Thyroid gland (tissue), 4 donors: ENCODE data around the gene COL18A1. TPM values are rescaled to one million over a fixed set of nuclear protein-coding genes. Genes with fewer than 3 reads are reported as not detected.

Experiments used
- DNase-seq, 2 donors: peaks; one replicate each; pipeline ENCODE4 v3.0.0-alpha.2; 2019
- H3K27ac ChIP-seq, 3 donors: fragments of 200-600 bp; sonication (generic); 1 replicate in 2 of 3; 2 replicates in 1 of 3; pipeline ENCODE4 v1.5.1; 2016 to 2019; ENCODE audit warnings: mild to moderate bottlenecking in 1 of 3, moderate library complexity in 1 of 3
- H3K27me3 ChIP-seq: fragments of 200-600 bp; sonication (generic); one replicate; pipeline ENCODE4 v1.5.1; 2019
- H3K36me3 ChIP-seq, 2 donors: fragments of 200-600 bp; sonication (generic); one replicate each; pipeline ENCODE4 v1.5.1; 2016 to 2019
- H3K4me1 ChIP-seq, 2 donors: fragments of 200-600 bp; sonication (generic); one replicate each; pipeline ENCODE4 v1.5.1; 2017 to 2019
- H3K4me3 ChIP-seq, 3 donors: fragments of 200-600 bp; sonication (generic); replicated peaks in 1 of 3; 1 replicate in 2 of 3; 2 replicates in 1 of 3; pipeline ENCODE4 v1.5.1; 2016; ENCODE audit warnings: mild to moderate bottlenecking in 1 of 3
- H3K9me3 ChIP-seq: fragments of 200-600 bp; sonication (generic); one replicate; pipeline ENCODE4 v1.5.1; 2017
- CTCF ChIP-seq, 6 experiments: fragments of 200-600 bp in 3 of 6; fragments of 450-650 bp in 3 of 6; sonication (generic) in 3 of 6; IDR thresholded peaks; one replicate each; pipeline ENCODE4 v1.5.1; 2016 to 2019; ENCODE audit warnings: antibody characterized with exemption in 6 of 6, mild to moderate bottlenecking in 2 of 6, inconsistent platforms in 1 of 6, moderate library complexity in 1 of 6
- POLR2A ChIP-seq, 2 donors: fragments of 450-650 bp; IDR thresholded peaks; one replicate each; pipeline ENCODE4 v1.6.1; 2017; ENCODE audit warnings: antibody characterized with exemption in 2 of 2, mild to moderate bottlenecking in 2 of 2, moderate library complexity in 1 of 2
- WGBS, 2 donors: methylation state at CpG; one replicate each; pipeline ENCODE4 v1.1.5; 2017; 5-methylcytosine and 5-hydroxymethylcytosine counted together
- intact Hi-C: fragments of 100-400 bp; cut with DNase I; formaldehyde crosslinking; loops from one replicate; pipeline ENCODE4 v1.15.1; 2023
- total RNA-seq, 4 donors: library from RNA; depleted of rRNA; stranded (reverse); fragments of >200 nt; gene quantifications; one replicate each; pipeline ENCODE4 v1.2.3, GENCODE V29; 2016

Gene COL18A1
- total RNA-seq, 4 donors from 2014 or later, result 105 to 264 (median 238) TPM

DNA sequence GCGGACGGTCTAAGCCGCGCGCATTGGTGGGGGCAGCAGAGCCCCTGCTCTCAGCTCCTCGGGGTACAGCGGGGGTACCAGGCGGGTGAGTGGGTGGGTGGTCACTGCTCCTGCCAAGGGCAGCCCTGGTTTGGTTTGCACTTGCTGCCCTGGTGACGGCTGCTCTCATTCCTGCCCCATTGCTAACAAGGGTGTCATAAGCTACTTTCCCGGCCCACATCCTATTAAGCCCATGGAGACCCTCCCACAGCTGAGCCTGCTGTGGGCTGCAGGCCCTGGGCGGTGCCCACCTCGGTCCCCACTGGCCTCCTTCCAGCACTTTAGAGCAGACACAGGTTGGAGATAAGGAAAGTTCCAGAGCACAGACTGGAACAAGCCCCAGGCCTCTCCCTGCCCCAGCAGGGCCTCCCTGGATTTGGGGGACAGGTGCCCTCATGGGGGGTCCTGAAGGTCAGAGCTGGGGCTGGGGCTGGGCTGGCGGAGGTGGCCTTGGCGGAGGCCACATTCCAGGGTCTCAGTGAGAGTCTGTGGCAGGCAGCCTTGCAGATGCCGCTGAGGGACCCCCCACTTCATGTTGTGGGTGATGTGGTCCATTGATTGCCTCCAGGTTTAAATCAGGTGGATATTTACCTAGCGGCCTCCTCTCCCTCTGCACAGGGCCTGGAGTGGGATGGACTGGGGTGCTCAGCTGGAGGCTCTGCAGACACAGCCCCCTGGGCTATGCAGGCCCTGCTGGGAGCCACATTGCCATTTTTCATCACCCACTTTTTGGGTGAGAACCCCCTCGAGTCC lies 27.0 kb downstream of the COL18A1 start:
- Histone ChIP-seq H3K36me3 (no peaks in the 10 kb centered on the region), H3K9me3 (no peaks in the 10 kb centered on the region), H3K4me3 (no peak overlapping the region), H3K4me1 (peaks cover 39 to 71% of the 10 kb centered on the region in 2 donors), H3K27me3 (no peaks in the 10 kb centered on the region), H3K27ac (peak overlapping the region; percentile 92 to 96 (median 93))
- TF ChIP-seq POLR2A (IDR thresholded peaks at IDR 0.05), result no peak
- TF ChIP-seq CTCF (IDR thresholded peaks at IDR 0.05), result no peak
- WGBS, 2 donors, result 63 to 89% methylated on average over 6 to 12 of the region's 17 CpGs
- DNase-seq, result no peak
- intact Hi-C loops, result no loop called here

DNA sequence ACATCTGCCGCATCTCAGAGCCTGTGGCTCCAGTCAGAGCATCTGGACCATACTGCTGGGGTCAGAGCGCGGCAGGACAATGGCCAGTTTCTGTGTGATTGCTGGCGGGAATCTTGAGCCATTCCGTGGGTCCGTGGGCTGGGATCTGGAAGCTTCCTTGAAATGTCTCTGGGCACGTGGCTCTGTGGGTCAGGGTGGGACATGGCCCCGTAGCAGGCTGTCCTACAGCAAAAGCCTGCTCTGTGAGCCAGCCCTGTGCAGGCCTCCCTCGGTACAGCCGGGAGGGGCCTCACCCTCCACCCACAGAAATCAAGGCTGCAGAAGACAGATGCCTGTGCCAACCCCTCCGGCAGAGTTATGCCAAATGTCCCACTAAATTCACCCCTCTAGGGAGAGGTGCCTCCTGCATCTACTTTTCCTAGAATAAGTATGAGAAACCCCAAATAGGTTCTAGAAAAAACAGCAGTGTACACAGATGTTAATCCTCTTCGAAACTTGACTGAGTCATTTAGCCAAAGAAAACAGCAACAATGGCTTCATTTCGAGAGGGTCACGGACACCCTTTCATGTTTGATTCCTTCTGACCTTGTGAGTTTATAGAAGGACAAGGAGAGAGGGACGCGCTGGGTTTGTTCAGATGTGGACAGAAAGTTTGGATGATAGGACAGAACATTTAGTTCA lies 27.8 kb downstream of the COL18A1 start:
- TF ChIP-seq CTCF (IDR thresholded peaks at IDR 0.05) (no peak), POLR2A (IDR thresholded peaks at IDR 0.05) (no peak)
- Histone ChIP-seq H3K27me3 (no peaks in the 10 kb centered on the region), H3K4me3 (no peak overlapping the region), H3K27ac (peak overlapping the region; percentile 92 to 96 (median 93)), H3K9me3 (no peaks in the 10 kb centered on the region), H3K4me1 (peaks cover 39 to 64% of the 10 kb centered on the region in 2 donors), H3K36me3 (no peaks in the 10 kb centered on the region)
- DNase-seq, result peak in 1 of 2 donors; percentile 85
- intact Hi-C loops, result no loop called here
- 35 to 54% methylated on average over 14 of the region's 16 CpGs for WGBS, 2 donors

GRCh38 chr21:45433301-45433700 lies 28.3 kb downstream of the COL18A1 start:
- TF ChIP-seq POLR2A (IDR thresholded peaks at IDR 0.05) (no peak), CTCF (IDR thresholded peaks at IDR 0.05) (no peak)
- 55 to 63% methylated on average over 8 of the region's 8 CpGs for WGBS, 2 donors
- H3K36me3 ChIP-seq, result no peaks in the 10 kb centered on the region
- H3K4me3 ChIP-seq, result no peak overlapping the region
- no peaks in the 10 kb centered on the region for H3K9me3 ChIP-seq
- peak in 1 of 2 donors; percentile 84 for DNase-seq
- peak overlapping the region; percentile 92 to 96 (median 93) for H3K27ac ChIP-seq
- H3K4me1 ChIP-seq, result peaks cover 39 to 61% of the 10 kb centered on the region in 2 donors
- H3K27me3 ChIP-seq, result no peaks in the 10 kb centered on the region
- intact Hi-C loops, result no loop called here

DNA sequence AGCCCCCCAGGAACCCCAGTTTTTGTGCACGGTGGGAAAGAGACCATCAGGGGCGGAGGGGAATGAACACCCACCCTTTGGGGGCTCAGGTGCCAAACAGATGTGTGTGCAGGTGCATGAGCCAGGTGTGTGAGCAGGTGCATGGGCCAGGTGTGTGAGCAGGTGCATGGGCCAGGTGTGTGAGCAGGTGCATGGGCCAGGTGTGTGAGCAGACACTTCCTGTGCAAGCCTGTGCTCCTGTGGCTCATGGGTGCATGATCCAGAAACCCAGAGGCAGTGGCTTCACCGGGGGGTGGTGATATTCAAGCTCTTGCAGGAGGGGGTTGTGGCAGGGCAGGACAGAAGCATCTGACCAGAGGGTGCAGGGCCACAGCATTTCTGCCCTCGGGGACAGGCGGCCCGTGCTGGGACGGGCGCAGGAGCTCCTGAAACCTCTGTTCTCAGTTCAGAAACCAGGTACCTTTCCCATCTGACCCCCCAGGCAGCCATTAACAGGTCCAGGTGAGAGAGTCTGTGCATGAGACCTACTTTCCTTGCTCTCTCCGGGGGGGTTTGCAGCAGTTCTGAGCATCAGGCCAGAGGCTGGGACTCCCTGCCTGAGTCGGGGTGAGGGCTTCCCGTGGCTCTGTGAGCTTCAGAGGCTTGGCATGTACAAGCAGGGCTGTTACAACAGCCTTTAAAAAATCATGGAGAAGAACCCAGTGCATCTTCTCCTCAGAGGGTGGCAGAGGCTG lies 29.1 kb downstream of the COL18A1 start:
- Histone ChIP-seq H3K4me3 (no peak overlapping the region), H3K36me3 (no peaks in the 10 kb centered on the region), H3K9me3 (no peaks in the 10 kb centered on the region), H3K27me3 (no peaks in the 10 kb centered on the region), H3K4me1 (peaks cover 44 to 68% of the 10 kb centered on the region in 2 donors), H3K27ac (peak overlapping the region in 2 of 3 donors; percentile 93 to 96)
- intact Hi-C loops, result no loop called here
- DNase-seq, result no peak
- TF ChIP-seq POLR2A (IDR thresholded peaks at IDR 0.05), result no peak
- no peak for TF ChIP-seq CTCF (IDR thresholded peaks at IDR 0.05)
- WGBS, 2 donors, result 80 to 90% methylated on average over 3 to 11 of the region's 11 CpGs
